GM21423 (cell line): ENCODE data around the gene FAM193A.
"Not testable (repeated sequence)": the region's sequence is repeated elsewhere in the genome, so short reads cannot be mapped to it uniquely, and the experiment has no call there.

Experiments
- ATAC-seq: cut with Tn5 transposase; IDR thresholded peaks from one replicate; pipeline ENCODE4 v1.9.1; 2021; ENCODE audit warnings: mild to moderate bottlenecking, moderate library complexity; ENCODE audit not compliant: unreplicated experiment

FAM193A gene

DNA sequence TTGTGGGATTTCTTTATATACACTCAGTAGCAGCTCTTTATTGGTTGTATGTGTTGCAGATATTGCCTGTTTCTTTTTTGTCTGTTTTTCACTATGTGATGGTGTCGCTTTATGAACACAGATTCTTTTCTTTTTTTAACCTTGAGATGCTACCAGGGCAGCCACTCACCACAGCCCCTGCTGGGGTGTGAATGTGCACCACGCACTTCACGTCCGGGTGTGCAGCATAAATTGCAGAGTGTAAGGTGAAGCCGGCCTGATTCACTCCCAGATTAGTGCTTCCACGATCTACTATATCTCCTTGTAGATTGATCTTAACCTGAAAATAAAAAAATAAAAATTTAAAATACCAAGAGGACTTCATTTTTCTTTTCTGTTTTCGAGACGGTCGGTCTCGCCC lies 71.4 kb downstream of the FAM193A start:
- no peak for ATAC-seq

DNA sequence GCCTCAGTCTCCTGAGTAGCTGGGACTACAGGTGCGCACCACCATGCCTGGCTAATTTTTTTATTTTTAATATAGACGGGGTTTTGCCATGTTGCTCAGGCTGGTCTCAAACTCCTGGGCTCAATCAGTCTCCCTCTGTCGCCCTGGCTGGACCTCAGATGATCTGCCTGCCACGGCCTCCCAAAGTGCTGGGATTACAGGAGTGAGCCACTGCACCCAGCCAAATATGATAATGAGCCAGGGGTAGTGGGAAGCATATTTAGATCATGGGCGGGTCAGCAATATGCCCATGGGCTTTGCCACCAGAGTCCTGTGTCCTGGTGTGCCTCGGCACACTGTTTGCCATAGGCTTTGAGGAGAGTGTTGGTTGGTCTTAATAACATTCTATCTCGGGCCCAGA lies 71.8 kb downstream of the FAM193A start:
- ATAC-seq: no peak

DNA sequence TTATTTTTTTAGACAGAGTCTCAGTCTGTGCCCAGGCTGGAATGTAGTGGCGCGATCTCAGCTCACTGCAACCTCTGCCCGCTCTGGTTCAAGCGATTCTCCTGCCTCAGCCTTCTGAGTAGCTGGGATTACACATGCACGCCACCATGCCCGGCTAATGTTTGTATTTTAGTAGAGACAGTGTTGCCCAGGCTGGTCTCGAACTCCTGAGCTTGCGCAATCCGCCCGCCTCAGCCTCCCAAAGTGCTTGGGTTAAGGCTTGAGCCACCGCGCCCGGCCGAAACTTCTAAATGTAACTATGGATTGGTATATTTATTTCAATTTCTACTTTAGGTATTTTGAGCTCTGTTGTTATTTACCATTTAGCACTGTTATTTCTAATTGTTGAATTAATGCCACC lies 79.4 kb downstream of the FAM193A start:
- no peak for ATAC-seq

DNA sequence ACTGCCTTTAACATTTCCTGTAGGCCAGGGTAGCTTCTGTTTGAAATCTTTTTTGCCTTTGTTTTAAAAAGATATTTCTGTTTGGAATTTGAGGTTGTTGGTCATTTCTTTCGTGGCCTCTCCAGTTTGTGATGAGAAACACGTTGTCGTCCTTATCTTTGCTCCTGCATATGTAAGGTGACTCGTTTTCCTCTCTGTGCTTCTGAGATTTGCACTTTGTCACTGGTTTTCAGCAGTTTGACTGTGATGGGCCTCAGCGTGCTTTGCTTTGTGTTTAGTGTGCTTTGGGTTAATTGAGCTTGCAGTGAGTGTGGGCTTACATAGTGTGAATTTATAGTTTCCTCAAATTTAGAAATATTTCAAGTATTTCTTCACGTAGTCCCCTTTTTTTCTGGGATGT lies 81.5 kb downstream of the FAM193A start:
- no peak for ATAC-seq

DNA sequence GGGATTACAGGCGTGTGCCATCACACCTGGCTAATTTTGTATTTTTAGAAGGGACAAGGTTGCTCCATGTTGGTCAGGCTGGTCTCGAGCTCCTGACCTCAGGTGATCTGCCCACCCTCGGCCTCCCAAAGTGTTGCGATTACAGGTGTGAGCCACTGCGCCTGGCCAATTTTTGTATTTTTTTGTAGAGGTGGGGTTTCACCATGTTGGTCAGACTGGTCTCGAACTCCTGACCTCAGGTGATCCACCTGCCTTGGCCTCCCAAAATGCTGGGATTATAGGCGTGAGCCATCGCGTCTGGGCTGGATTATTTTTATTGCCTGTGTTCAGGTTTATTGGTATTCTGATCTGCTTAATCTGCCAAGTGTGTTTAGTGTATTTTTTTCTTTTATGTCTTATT lies 82.3 kb downstream of the FAM193A start:
- ATAC-seq: not testable (repeated sequence)

DNA sequence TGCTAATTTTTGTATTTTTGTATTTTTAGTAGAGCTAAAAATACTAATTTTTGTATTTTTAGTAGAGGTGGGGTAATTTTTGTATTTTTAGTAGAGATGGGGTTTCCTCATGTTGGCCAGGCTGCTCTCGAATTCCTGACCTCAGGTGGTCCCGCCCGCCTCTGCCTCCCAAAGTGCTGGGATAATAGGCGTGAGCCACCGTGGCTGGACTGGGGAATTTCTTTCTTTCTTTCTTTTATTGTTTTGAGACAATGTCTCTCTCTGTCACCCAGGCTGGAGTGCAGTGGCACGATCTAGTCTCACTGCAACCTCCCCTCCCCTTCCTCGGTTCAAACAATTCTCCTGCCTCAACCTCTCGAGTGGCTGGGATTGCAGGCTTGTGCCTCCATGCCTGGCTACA lies 83.0 kb downstream of the FAM193A start:
- ATAC-seq: no peak

DNA sequence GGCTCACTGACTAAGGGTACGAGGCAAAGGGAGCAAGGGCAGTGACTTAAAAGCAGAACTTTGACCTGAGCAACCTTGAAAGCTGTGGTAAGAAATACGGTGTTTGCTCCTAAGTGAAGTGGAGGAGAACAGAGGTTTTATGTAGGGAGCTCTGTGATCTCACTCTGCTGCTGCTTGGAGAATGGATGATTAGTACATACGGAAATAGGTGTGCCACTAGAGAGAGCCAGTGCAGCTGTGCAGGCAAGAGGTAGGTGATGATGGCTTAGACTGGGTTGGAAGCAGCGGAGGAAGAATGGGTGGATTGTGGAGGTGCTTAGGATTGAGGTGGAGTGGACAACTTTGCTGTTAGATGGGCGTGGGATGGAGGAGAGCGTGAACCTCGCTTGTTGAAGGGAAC lies 85.0 kb downstream of the FAM193A start:
- no peak for ATAC-seq

DNA sequence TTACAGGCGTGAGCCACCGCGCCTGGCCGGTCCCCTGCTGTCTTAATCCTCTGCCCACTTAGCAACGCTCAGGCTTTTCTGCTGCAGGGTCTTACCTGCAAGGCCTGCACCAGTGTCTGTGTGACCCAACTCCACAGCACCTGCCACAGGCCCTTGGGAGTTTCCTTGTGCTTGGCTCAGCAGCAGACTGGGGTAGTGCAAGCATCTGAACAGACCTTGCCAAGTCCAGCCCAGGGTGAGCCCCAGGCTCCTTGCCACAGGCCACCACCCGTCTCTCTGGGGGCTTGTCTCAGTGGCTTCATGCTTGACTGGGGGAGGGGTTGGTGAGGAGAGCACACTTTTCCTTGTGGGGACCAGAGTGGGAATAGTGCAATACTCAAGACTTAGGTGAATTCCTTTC lies 87.0 kb downstream of the FAM193A start:
- no peak for ATAC-seq

DNA sequence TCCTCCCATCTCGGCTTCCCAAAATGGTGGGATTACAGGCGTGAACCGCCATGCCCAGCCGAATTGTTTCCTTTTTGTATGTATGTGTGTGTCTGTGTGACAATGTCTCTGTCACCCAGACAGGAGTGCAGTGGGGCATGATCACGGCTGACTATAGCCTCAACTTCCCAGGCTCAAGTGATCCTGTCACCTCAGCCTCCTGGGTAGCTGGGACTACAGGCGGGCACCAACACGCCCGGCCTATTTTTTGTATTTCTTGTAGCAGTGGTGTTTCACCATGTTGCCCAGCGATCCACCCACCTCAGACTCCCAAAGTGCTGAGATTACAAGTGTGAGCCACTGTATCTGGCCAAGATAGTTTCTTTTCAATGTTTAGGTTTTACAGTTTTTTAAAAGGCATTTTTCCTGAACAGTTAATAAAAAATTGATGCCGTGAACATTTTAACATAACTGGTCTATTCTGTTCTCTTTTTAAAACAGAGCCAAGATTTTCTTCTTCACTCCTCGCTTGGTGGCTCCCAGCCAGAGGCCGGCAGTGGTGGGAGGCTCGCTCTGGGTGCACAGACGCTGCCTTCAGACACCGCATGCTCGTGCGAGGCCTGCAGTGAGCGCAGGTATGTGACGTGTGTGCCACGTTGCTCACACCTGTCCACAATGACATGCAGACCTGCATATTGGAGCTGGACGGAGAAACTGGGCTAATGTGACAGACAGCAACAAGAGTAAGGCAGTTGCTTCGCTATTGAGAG lies 88.5 kb downstream of the FAM193A start:
- no peak for ATAC-seq

DNA sequence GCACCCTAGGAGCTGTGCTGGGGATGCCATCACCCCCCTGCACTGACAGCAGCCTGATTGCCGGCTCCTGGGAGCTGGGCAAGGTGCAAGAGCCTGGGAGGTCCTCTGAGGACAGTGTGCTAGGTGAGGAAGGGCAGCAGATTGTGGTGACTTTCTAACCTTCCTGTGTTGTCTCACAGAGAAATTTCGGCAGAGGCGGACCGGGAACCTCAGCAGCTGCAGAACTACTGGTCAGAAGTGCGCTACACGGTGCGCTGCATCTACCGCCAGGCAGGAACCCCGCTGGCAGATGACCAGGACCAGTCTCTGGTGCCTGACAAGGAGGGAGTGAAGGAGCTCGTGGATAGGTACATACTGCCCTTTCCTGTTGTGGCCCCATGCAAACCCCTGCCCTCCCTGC lies 89.8 kb downstream of the FAM193A start:
- ATAC-seq: no peak

DNA sequence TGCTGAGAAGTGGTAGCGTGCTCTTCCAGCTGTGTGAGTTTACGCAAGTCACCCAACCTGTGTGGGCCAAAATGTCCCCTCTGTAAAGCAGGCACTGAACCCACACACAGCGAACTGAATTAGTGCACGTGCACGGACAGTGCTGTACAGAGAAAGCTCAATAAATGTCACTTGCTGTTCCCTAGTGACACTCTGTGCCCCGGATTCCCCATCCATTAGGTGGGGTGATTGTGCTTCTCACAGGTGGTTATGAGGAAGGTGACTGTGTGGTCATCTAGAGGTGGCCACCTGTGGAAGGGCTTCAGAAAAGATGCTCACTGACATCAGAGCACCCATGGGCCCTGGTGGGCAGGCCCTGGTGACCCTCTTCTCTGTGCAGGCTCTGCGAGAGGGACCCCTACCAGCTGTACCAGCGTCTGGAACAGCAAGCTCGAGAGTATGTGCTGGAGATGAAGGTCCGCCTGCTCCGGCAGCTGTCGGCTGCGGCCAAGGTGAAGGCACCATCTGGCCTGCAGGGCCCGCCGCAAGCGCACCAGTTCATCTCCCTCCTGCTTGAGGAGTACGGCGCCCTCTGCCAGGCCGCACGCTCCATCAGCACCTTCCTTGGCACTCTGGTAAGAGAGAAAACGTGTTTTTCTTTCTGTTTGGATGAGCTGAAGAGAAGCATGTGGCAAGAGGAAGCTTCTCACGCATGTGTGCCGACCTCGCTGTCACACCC lies 94.3 kb downstream of the FAM193A start:
- no peak for ATAC-seq

DNA sequence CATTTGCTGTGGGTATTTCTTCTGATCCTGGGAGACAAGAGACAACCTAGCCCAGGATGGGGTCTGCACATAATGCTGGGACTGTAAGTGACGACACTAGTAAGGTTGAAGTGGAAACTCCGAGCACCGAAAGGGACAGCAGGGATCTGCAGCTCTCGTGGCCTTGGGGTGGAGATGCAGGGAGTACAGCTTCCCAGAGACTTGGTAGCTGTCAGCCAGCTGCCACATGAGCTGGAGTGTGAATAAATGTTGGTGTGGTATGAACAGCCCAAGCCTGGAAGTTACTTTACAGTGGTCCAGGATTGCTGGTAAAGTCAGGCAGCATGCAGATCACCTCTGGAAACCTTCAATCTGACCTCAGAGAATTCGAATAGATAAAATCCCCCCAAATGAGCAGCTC lies 97.6 kb downstream of the FAM193A start:
- no peak for ATAC-seq

DNA sequence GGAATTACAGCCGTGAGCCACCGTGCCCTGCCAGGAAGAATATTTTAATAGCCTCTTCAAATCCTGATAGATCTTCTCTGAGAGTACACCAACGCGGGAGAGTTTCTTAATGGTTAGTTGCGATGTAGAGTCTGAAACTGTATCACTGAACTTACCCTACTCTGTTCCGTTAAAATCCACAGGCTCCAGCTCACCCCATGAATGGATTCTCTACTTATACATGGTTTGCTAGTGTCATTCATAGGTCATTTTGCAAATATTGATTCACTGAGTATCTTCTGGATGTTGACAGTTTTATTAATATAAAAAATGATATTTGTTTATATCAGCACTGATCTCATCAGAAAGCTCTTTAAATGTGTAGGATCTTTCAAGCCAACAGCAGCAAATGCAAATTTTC lies 99.9 kb downstream of the FAM193A start:
- no peak for ATAC-seq

DNA sequence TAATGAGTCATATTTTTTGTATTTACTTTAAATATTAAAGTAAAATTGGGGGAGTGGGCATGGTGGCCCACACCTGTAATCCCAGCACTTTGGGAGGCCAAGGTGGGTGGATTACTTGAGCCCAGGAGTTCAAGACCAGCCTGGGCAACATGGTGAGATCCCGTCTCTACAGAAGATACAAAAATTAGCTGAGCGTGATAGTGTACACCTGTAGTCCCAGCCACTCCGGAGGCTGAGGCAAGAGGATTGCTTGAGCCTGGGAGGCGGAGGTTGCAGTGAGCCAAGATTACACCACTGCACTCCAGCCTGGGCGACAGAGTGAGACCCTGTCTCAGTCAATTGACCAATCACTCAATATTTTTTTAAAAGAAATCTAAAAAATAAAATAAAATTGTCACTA lies 100.5 kb downstream of the FAM193A start:
- not testable (repeated sequence) for ATAC-seq

DNA sequence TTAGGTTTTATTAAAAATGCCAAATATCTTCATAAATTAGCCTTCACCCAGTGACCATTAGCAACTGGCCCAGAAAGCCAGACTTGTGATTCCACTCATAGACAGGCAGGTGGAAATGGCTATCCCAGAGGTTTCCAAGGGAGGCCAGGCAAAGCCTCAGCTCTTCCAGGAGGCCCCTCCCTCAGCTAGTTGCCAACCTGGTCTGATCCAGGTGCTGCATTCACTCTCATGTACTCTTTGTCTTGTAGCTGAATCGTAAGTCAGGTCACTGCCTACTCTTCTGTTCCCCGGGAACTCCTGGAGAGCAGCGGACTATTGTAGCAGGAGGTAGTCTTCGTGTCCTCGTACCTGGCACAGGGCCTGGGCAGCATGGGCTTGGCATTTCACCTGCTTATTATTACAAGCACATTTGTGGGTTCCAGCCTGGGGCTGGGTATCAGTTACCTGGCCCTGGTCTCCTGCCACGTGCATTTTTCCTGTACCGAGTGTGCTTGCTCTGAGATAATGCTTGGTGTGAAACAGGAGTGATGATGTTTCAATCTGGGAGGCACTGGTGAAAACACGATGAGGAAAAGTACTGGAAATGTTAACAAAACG lies 101.6 kb downstream of the FAM193A start:
- no peak for ATAC-seq

DNA sequence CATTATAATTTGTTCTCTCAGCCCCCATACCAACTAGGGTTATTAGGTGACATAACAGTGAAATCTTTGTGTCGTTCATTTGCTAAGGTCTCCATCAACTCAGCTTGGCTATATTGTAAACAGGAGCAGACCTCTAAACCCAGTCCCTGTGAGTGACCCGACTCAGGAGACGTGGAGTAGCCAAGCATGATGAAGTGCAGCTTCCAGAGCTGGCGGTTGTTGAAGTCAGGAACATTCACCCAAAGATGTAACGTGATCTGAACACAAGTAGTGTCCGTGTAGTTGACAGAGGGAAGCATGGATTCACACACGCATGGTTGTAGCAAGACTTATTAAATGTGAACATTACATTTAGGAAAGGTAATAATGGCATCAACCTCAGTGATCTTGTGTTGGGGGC lies 102.3 kb downstream of the FAM193A start:
- no peak for ATAC-seq

DNA sequence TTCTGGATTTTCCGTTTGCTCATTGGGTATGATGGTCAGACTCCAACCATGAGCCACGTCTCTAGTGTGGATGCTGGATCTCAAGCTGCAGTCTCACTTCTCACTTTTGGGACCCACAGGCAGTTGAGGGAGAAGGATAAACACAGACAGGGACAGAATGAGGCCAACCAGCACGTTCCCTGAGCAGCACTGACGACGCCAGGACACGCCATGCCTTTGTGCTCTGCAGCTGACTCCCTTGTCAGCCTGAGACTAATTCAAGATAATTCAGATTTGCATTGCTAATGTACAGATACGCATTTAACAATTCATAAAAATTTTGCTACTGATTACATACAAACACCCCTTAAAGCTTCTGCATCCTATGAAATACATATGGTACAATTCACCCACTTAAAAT lies 106.5 kb downstream of the FAM193A start:
- no peak for ATAC-seq

DNA sequence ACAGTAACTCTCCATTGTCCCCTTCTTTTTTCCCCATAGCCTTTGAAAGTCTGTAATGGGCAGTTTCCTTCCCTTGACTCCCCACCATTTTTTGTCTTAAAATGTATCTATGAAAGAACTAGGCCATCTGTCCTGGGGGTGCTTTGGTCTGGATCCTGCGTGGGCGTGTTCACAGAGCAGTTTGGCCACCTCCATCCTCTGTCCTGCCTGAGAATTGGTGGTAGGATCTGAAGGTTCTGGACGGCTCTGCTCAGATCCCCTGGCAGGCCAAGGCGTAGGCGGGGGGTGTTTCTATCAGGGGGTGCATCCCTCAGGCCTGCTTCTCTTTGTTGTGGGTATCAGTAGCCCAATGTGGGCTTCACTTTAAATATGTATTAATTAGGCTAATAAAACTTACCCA lies 107.1 kb downstream of the FAM193A start:
- no peak for ATAC-seq

DNA sequence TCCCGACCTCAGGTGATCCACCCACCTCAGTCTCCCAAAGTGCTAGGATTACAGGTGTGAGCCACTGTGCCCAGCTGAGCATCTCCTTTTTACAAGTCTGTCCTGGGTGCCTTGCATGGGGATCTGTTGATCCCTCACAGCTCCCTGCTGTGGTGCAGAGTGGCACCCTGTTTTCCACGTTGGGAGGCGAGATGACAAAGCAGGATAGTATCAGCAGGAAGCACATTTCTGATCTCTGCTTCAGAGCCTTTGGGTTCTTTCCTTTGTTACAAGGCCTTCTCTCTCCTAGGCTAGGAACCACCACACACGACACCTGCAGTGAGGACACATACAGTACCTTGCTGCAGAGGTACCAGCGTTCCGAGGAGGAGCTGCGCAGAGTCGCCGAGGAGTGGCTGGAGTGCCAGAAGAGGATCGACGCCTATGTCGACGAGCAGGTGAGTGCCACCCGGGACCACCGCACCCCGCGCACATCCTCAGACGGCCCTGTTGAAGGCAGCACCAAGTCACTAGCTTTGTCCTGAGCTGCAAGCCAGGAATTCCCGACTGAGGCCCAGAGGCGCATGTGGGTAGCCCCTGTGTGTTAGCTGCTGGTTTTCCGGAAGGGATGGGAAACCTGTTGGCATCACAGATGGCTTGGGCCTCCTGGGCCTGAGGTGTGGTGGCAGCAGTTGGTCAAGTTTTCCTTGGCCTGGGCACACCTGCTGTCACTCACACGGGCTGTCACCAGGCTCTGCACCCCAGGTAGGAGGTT lies 110.1 kb downstream of the FAM193A start:
- no peak for ATAC-seq

DNA sequence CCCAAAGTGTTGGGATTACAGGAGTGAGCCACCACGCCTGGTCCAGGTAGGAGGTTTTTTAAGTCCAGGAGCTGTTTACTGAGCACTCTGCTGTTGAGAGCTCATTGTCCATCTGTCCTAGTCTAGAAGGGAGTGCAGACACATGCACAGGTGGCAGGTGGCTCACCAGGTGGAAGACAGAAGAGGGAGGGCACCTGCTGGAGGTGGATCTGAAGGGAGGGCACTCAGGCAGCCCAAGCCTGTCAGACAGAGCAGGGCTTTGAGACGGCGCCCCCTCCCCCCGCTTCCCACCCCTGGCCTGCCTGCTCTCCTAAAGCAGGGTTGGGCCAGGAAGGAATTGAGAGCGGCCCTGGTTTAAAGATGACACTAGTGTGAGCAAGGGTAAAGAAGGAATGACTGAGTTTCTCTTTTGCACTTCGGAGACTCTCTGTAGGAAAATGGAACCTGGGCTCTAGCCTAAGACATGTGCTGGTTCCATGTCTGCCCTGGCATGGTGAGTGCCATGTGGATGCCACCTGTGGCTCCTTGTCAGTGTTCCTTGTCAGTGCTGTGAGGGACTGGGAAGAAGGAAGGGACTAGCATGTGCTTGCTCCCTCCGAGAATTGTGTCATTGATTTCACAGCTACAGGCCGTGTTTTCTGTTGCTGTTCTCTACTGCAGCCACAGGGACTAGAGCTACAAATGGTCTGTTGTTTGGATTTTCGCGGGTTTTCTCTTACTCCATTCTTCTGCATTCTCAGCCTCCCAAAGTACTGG lies 111.1 kb downstream of the FAM193A start:
- ATAC-seq: no peak
